ENCODE measurements around the gene AJAP1. TPM values are rescaled to one million over a fixed set of nuclear protein-coding genes. Genes with fewer than 3 reads are reported as not detected.

The AJAP1 gene
- polyA plus RNA-seq, 1 donor from 2014 or later: 7.9 TPM

- Histone ChIP-seq H3K36me3 (ENCODE audit: insufficient read depth, low read length) (no peaks in the 10 kb centered on the region), H3K79me2 (replicated peaks; ENCODE audit: insufficient read depth, low read length) (no peaks in the 10 kb centered on the region), H2AFZ (ENCODE audit: low read depth, low read length) (no peak overlapping the region), H3K9me2 (ENCODE audit: insufficient read depth, low read length) (no peaks in the 10 kb centered on the region), H3K9me3 (ENCODE audit: low read length) (no peaks in the 10 kb centered on the region), H3F3A (ENCODE audit: insufficient read depth, low read length, poor library complexity, severe bottlenecking) (no peaks in the 10 kb centered on the region), H3K9ac (ENCODE audit: low read length) (no peak overlapping the region), H3K4me2 (ENCODE audit: low read length) (no peak overlapping the region), H3K27me3 (ENCODE audit: insufficient read depth, low read depth, low read length) (no peaks in the 10 kb centered on the region), H4K20me1 (ENCODE audit: insufficient read depth) (no peaks in the 10 kb centered on the region), H3K4me3 (ENCODE audit: low read length) (no peak overlapping the region), H3K27ac (ENCODE audit: low read length) (no peak overlapping the region)
- TF ChIP-seq TAF1 (IDR thresholded peaks at IDR 0.05; ENCODE audit: low read depth) (no peak), REST (IDR thresholded peaks at IDR 0.05; ENCODE audit: borderline replicate concordance) (no peak), EZH2 (IDR thresholded peaks at IDR 0.05; ENCODE audit: borderline replicate concordance, insufficient read depth, low read length, poor library complexity, severe bottlenecking) (no peak), SMC3 (conservative IDR thresholded peaks at IDR 0.05; ENCODE audit: poor library complexity) (no peak), CTCF (IDR thresholded peaks at IDR 0.05; ENCODE audit: poor library complexity, severe bottlenecking) (no peak), POLR2AphosphoS5 (IDR thresholded peaks at IDR 0.05) (no peak), MXI1 (conservative IDR thresholded peaks at IDR 0.05; ENCODE audit: poor library complexity, severe bottlenecking) (no peak), EP300 (conservative IDR thresholded peaks at IDR 0.05; ENCODE audit: poor library complexity, severe bottlenecking) (no peak), RAD21 (conservative IDR thresholded peaks at IDR 0.05) (no peak)
These were observed 29.7 kb downstream of the AJAP1 start for GRCh38 chr1:4684136-4684535.

- no peaks in the 10 kb centered on the region for H4K20me1 ChIP-seq (ENCODE audit: insufficient read depth)
- H2AFZ ChIP-seq (ENCODE audit: low read depth, low read length): no peak overlapping the region
- H3K27ac ChIP-seq (ENCODE audit: low read length): peak overlapping the region; percentile 65
- H3K4me2 ChIP-seq (ENCODE audit: low read length): no peak overlapping the region
- no peaks in the 10 kb centered on the region for H3F3A ChIP-seq (ENCODE audit: insufficient read depth, low read length, poor library complexity, severe bottlenecking)
- no peak overlapping the region for H3K4me3 ChIP-seq (ENCODE audit: low read length)
- no peaks in the 10 kb centered on the region for H3K9me3 ChIP-seq (ENCODE audit: low read length)
- no peaks in the 10 kb centered on the region for H3K36me3 ChIP-seq (ENCODE audit: insufficient read depth, low read length)
- peak overlapping the region; percentile 36 for H3K9ac ChIP-seq (ENCODE audit: low read length)
- H3K79me2 ChIP-seq (replicated peaks; ENCODE audit: insufficient read depth, low read length): no peaks in the 10 kb centered on the region
- TF ChIP-seq REST (IDR thresholded peaks at IDR 0.05; ENCODE audit: borderline replicate concordance) (no peak), POLR2AphosphoS5 (IDR thresholded peaks at IDR 0.05) (peak; percentile 15)
- H3K27me3 ChIP-seq (ENCODE audit: insufficient read depth, low read depth, low read length): no peaks in the 10 kb centered on the region
- no peaks in the 10 kb centered on the region for H3K9me2 ChIP-seq (ENCODE audit: insufficient read depth, low read length)
These were observed 30.6 kb downstream of the AJAP1 start for GRCh38 chr1:4684864-4685522.

Data from neural cell (in vitro differentiated cells).